ENCODE data around the gene BCL11B.

The BCL11B gene

GRCh38 chr14:99137913-99138571, 134.0 kb downstream of the BCL11B start:
- Histone ChIP-seq H3K27ac (peak overlapping the region; percentile 72), H3K4me1 (ENCODE audit: control insufficient read depth in 1 of 2, insufficient read depth in 1 of 2, low read depth in 1 of 2, low read length in 1 of 2) (peaks cover 3 to 45% of the 10 kb centered on the region in 2 experiments), H3K4me3 (ENCODE audit: low read depth in 1 of 2, low read length in 1 of 2) (peak overlapping the region; percentile 49 to 51), H3K36me3 (no peaks in the 10 kb centered on the region), H3K9me3 (no peaks in the 10 kb centered on the region), H3K27me3 (no peaks in the 10 kb centered on the region)
- no peak for TF ChIP-seq CTCF (IDR thresholded peaks at IDR 0.05)

GRCh38 chr14:99137001-99137700, 134.8 kb downstream of the BCL11B start:
- no peak for TF ChIP-seq CTCF (IDR thresholded peaks at IDR 0.05)
- H3K27ac ChIP-seq = peak overlapping the region; percentile 72
- H3K36me3 ChIP-seq = no peaks in the 10 kb centered on the region
- no peaks in the 10 kb centered on the region for H3K27me3 ChIP-seq
- H3K4me1 ChIP-seq (ENCODE audit: control insufficient read depth in 1 of 2, insufficient read depth in 1 of 2, low read depth in 1 of 2, low read length in 1 of 2) = peaks cover 3 to 45% of the 10 kb centered on the region in 2 experiments
- H3K9me3 ChIP-seq = no peaks in the 10 kb centered on the region
- peak overlapping the region; percentile 49 to 51 for H3K4me3 ChIP-seq (ENCODE audit: low read depth in 1 of 2, low read length in 1 of 2)

GRCh38 chr14:99136401-99136800, 135.6 kb downstream of the BCL11B start:
- H3K4me3 ChIP-seq (ENCODE audit: low read depth in 1 of 2, low read length in 1 of 2) = no peak overlapping the region
- no peaks in the 10 kb centered on the region for H3K27me3 ChIP-seq
- no peaks in the 10 kb centered on the region for H3K36me3 ChIP-seq
- peak overlapping the region; percentile 72 for H3K27ac ChIP-seq
- TF ChIP-seq CTCF (IDR thresholded peaks at IDR 0.05) = no peak
- peaks cover 3 to 45% of the 10 kb centered on the region in 2 experiments for H3K4me1 ChIP-seq (ENCODE audit: control insufficient read depth in 1 of 2, insufficient read depth in 1 of 2, low read depth in 1 of 2, low read length in 1 of 2)
- H3K9me3 ChIP-seq = no peaks in the 10 kb centered on the region

DNA sequence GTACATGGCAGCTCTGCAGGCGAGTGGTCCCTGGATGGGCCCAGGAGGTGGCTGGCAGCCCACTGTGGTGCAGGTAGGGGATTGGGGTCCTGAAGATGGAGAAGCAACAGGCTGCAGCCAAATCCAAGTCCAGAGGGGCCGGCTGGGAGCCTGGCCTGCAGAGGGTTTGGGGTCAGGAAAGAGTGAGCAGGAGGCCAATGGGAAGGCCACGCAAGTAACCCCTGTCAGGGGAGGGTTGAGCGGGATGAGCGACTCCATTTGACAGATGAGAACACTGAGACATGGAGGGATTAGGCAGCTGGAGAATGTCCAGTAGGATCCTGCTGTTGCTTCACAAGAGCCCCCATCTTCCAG, 136.0 kb downstream of the BCL11B start:
- no peak for TF ChIP-seq CTCF (IDR thresholded peaks at IDR 0.05)
- no peak overlapping the region for H3K27ac ChIP-seq
- H3K4me1 ChIP-seq (ENCODE audit: control insufficient read depth in 1 of 2, insufficient read depth in 1 of 2, low read depth in 1 of 2, low read length in 1 of 2) = peaks cover 3 to 45% of the 10 kb centered on the region in 2 experiments
- no peaks in the 10 kb centered on the region for H3K36me3 ChIP-seq
- no peaks in the 10 kb centered on the region for H3K27me3 ChIP-seq
- H3K4me3 ChIP-seq (ENCODE audit: low read depth in 1 of 2, low read length in 1 of 2) = no peak overlapping the region
- H3K9me3 ChIP-seq = no peaks in the 10 kb centered on the region

GRCh38 chr14:99134516-99135046, 137.4 kb downstream of the BCL11B start:
- Histone ChIP-seq H3K4me1 (ENCODE audit: control insufficient read depth in 1 of 2, insufficient read depth in 1 of 2, low read depth in 1 of 2, low read length in 1 of 2) (peaks cover 3 to 45% of the 10 kb centered on the region in 2 experiments), H3K4me3 (ENCODE audit: low read depth in 1 of 2, low read length in 1 of 2) (no peak overlapping the region), H3K27me3 (no peaks in the 10 kb centered on the region), H3K27ac (no peak overlapping the region), H3K36me3 (no peaks in the 10 kb centered on the region), H3K9me3 (no peaks in the 10 kb centered on the region)
- TF ChIP-seq CTCF (IDR thresholded peaks at IDR 0.05) = no peak

Data from neutrophil (primary cell).